ENCODE results near the gene SLC13A4.
"Not testable (repeated sequence)": the region's sequence is repeated elsewhere in the genome, so short reads cannot be mapped to it uniquely, and the experiment has no call there.

Gene SLC13A4

DNA sequence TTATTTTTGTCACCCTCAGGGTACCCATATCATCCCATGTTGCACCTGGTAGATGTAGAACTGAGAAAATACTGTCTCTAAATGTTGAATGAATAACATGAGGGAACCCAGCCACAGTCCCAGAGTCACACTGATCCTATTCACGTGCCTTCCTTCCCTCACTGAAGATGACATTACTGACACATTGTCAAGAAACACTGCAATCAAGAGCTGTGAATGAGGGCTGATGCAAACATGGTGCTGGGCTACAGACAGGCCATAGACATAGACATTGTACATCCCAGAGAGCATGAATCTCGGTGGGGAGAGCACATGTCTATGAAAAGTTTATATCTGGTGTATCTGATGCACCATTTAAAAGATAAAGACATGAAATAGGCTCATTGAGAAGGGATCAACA is 9.8 kb downstream of the SLC13A4 start:
- DNase-seq (ENCODE audit: low read depth): no peak

DNA sequence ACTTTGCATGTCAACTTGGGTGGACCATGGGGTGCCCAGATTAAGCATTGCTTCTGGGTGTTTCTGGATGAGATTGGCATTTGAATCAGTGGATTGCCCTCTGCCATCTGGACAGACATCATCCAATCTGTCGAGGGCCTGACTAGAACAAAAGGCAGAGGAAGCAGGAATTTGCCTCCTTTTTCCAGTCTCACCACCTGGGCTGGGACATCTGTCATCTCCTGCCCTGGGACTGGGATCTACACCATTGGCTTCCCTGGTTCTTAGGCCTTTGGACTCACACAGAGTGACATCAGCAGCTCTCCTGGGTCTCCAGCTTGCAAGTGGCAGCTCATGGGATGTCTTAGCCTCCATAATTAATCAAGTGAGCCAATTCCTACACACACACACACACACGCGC is 10.3 kb downstream of the SLC13A4 start:
- no peak for DNase-seq (ENCODE audit: low read depth)

DNA sequence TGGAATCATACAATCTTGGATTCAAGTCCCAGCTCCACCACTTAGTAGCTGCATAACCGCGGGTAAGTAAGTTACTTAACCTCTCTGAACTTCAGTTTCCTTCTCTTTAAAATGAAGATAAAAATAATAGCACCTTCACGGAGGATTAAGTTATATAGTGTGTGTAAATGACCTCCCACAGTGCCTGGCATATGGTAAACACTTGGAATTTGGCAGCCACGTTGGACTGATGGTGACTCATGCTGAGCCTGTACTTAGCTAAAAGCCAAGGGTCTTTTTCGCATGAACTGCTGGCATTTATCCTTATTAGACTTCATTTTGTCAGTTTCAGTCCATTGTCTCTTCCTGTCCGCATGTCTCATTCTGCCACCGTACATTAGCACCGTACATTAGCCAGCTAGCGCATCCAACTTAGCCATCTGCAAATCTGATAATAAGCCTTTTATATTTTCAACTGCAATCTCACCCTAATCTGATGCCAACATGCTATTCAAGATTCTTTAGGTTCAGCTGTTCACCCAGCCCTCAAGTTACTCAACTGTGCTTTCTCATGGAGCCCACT is 11.2 kb downstream of the SLC13A4 start:
- peak; percentile 81 for DNase-seq (ENCODE audit: low read depth)

DNA sequence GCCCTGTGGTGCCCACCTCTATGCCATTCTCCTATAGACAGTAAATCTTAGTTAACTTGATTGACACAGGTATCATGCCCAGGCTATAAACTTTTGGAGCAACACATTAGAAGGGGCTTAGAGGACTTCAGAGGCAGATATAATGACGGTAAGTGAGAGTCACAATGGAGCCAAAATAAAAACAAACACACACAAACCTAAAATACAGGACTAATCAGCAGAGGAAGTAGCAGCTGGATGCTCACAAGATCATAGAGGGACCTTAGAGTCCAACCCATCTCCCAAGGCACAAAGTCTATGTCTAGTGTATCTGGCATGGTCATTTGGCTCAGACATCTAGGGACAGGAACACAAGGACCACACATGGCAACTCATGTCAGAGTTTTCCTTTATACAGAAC is 12.3 kb downstream of the SLC13A4 start:
- no peak for DNase-seq (ENCODE audit: low read depth)

DNA sequence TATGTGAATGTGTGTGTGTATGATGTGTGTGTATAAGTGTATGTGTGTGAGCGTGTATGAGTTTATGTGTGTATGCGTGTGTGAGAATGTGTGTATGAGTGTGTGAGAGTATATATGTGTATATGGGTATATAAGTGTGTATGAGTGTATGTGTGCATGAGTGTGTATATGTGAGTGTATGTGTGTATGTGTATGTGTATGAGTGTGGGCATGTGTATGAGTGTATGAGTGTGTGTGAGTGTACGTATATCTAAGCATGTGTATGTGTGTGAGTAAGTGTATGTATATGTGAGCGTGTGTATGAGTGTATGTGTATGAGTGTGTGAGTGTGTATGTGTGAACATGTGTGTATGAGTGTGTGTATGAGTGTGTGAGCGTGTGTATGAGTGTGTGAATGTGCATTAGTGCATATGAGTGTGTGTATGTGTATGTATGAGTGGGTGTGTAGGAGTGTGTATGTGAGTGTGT is 12.9 kb downstream of the SLC13A4 start:
- DNase-seq (ENCODE audit: low read depth): no peak

DNA sequence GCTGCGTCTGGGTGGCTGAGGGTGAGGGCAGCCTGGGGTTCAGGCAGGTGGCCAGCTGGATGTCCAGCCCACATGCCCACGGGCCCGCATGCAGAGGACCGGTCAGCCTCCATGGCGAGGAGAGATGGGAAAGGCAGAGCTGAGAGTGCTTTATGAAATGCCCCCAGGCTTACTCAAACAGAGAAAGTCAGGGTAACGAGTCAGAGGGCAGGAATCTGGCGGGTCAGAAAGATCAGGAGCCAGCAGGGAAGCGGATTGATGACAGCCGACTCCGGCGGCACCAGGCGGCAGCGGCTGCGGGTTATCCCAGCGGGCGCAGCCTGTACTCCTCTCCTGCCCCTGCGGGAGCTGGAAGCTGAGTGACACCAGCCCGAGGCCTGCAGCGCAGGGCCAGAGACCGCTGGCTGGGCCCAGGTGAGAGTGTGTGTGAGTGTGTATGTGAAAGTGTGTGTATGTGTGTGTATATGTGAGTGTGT is 13.4 kb downstream of the SLC13A4 start:
- DNase-seq (ENCODE audit: low read depth): peak; percentile 51

DNA sequence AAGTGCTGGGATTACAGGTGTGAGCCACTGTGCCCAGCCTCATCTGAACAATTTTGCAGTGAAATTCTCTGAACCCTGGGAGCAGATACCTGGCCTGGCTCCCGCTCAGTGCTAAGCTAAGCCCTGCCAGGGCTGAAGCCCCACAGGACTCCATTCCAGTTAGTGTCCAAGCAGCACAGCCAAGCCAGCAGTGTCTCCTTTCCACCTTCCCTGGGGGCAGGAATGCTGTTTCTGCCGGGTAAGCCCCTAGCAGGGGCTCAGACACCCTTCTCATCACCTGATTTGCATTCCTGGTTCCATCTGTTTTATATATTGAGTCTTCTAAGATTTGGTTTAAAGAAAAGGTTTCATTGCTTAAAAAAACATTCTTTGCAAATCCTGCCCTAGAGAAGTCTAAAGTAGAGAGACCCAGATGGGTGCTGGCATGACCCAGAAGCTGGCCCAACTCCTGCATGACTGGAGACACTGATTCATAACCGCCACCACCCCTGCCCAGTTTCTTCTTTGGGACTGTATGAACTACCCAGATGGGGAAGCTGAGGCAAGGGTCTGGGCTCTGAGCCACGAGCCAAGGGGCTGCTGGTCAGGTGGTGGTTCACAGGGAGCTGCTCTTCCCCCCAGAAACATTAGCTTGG is 14.0 kb downstream of the SLC13A4 start:
- no peak for DNase-seq (ENCODE audit: low read depth)

DNA sequence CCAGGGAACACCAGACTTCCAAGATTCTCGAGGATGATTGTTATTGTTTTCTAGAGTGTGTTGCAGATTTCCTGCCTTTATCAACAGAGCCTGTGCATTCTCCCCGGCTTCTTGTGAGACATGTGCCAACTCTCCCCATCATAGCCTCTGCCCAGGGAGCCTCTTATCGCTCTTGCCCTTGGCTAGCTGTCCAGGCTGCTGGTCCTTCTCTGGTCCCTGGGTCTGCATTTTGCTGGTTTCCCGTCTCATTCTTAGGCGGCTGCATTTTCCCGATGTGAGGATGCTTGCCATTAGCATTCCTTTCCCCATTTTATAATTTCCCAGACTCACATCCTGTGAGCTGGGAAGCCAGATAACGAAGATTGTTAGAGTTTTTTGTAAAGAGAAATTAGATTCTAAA is 15.2 kb downstream of the SLC13A4 start:
- DNase-seq (ENCODE audit: low read depth): no peak

DNA sequence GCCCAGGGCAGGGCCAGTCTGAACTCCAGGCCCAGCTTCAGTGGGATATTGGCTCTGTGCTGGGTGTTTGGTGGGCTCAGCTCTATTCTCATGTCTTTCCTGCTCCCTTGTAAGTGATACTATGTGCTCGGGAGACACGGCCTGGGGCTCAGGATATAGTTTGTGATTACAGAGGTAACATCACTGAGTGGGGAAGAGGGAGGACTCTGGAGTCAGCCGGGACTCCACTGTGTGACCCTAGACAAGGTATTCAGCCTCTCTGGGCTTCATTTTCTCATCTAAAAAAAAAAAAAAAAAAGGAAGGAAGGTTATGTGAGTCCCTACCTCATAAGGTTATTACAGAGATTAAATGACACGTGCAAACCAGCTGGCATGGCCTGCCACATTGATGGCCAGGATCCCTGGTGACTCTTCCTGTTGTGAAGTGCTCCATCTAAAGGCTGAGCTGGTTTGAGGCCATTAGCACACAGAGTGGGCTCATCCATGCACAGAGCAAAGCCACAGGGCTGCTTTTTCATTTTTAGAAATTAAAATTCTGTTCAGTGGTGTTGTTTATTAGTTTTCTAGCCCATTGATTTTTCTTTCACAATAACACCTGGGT is 15.7 kb downstream of the SLC13A4 start:
- no peak for DNase-seq (ENCODE audit: low read depth)

DNA sequence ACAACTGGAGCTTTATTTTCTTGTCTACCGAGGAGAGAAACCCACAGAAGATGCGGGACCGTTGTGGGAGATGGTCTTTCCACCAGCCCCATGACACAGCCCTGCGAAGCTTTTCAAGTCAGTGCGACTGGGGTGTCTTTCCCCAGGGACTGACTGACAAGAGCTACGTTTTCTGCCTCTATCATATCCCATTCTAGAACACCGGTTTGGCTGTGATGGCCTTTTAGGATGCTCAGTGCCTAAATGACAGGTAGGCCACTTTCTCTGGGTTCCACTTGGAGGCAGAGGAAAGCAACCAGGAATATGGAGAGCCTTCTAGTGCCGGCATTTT is 16.9 kb downstream of the SLC13A4 start:
- DNase-seq (ENCODE audit: low read depth): no peak

DNA sequence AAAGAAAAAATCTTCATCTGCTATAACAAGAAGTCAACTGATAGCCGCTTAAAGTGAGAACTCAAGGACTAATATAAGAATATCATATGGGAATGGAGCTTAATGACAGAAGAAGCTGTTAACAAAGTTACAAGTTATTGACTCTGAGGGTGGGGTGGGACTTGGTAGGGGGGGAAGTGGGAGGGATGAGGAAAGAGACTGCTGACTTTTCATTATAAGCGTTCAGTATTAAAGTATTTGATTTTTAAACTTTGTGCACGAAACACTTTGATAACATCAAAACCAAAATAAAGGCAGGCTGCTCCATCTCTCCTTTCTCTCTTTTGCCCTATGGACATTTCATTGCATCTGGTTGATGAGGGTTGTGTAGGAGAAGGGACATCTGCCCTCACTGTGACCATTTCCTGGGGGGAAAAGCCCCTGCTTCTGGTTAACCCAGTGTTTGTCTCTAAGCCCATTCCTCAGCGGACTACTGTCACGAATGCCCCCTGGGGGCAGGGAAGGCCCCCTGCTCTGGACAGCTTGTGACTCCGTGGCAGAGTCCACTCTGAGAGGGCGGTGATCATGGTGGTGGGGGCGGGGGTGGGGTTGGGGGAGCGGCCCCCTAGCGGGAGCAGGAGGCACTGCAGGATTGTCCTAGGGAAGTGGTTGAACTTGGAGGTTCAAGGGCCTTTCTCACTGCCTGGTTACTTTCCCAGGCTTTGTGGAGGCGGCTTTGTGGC is 17.4 kb downstream of the SLC13A4 start:
- peak; percentile 25 for DNase-seq (ENCODE audit: low read depth)

DNA sequence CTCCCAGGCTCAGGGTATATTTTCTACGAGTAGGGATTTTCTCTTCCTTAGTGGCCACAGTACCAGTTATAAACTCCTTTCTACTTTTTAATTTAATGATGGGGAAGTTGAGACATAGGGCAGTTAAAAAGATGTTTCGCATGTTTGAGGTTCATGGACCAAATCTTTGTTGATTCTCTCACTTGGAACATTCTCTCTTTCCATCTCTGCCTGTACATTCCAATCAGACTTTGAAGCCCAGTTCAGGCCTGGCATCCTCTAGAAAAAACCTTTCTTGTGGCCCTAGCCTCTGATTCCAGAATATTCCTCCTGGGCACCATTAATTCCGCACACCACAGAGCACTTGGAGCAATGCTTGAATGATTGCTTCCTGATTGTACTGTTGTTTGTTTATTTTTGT is 18.5 kb downstream of the SLC13A4 start:
- peak; percentile 21 for DNase-seq (ENCODE audit: low read depth)

DNA sequence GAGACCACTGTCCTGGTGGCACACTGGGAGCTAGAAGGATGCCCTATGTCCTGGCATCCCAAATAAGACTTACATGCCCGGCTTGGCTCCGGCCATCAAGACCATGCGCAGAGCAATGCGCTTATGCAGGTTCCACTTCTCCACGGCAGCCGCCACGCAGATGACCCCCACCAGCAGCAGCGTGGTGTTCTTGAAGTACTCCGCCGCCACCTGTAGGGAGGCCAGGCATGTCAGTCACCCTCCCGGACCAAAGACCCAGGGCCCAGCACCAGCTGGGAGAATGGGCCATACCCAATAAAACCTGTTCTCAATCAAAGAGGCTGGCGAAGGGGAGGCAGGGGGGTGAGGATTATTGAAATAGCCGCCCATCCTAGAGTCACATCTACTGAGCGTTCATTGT is 19.9 kb downstream of the SLC13A4 start:
- no peak for DNase-seq (ENCODE audit: low read depth)

DNA sequence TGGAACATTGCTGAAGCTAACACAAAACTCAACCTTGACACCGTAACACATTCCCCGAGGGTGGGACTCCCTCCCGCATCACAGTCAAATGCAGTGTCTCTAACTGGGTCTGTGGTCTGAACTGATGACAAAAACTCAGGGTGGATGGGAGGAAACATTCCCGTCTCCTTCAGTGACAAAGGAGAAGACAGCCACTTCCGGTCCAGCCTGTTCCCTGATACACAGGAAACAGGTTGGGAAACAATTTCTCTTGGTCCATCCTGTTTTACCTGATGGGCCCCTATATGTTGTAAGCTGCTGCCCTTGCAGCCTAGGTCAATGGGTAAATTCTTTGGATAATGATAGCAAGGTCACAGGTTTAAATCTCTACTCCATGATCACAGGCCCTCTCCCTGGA is 20.4 kb downstream of the SLC13A4 start:
- no peak for DNase-seq (ENCODE audit: low read depth)

DNA sequence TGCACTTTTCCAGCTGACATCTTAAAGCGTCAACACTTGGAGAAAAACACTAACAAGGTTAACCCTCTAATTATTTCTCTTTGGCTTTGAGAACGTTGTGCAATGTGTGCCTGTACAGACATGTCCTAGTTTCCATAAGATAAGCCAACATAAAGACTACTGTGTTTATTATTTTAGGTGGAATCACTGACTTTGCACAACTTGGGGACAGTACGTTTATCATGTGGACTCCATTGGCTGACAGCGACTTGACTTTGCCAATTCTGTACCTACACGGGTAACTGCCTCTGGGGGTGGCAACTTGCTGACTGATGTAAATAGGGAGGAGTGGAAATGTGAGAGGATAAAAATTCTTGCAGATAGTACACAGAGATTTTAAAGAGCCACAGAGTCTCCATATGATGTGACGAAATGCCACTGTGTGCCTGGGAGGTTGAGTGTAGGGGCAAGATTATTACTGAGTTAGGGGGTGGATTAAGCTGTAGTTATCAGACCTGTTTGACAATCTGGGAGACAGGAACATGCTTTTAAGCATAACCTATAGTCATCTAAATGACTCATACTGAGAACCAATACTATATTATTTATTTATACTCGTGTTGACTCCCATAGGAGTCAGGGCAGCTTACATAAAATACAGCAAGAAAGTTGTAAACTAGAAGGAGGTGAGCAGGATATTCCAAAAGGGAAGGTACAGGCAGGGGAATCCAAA is 21.0 kb downstream of the SLC13A4 start:
- DNase-seq (ENCODE audit: low read depth): peak; percentile 28

DNA sequence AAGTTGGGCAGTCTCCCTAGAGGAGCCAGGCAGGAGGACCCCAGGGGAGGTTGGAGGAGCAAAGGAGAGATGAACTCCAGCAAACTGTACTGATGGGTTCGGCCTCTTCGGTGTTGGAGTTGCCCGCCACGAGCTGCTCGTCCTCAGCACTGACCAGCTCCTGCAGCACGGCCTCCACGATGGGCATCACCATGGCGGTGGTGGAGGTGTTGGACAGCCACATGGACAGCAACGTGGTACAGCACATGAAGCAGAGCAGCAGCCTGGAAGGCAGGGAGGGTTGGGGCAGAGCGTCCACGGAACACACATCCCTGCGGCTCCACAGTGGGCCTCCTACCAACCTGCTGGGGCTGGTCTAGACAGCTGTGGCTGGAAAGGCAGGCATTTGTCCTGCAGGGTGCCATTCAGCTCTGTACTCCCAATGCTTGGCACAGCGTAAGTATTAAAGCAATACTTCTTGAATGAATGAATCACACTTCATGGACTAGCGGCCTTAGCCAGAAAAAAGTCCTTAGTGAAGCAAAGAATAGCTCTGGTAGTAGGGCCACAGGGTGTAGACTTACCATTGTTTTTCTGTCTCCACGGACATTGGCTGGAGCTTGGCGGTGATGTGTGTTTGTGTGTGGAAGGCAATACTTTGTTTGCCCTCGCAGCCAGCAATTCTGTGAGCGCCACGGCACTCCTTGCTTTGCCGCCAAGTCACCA is 21.8 kb downstream of the SLC13A4 start:
- no peak for DNase-seq (ENCODE audit: low read depth)

DNA sequence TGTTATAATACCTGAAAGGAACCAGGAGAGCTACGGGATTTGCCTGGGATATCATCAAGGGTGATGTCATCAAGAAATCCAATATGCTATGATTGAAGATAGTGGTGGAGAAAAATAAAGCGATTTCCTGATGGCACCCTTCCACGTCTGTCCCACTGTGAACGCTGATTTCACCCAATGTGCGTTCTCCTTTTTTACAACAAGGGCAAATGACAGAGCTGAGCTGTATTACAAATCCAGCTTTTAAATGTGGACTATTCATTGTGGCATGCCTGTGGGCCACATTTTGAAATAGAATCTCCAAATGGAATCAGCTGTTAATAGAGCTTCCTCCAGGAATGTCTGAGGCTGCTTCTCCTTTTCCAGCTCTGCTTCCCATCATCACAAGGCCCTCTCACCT is 23.3 kb downstream of the SLC13A4 start:
- no peak for DNase-seq (ENCODE audit: low read depth)

DNA sequence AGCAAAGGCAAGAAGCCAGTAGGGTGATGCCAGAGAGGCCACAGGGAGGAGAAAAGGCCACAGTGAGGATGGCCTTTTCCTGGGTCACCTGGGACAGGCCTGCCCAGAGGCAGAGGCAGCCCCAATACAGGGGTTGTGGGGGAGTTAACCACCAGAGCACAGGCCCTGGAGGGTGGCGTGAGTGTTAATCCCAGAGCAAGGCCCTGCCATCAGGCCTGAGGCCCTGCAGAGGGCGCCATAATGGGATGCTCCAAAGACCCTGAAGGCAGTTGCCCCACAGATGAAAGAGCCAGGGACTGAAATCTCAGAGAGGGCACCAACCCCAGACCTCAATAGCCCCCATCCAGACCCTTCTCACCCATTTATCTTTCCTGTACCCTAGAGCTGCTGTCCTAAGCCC is 23.9 kb downstream of the SLC13A4 start:
- no peak for DNase-seq (ENCODE audit: low read depth)

DNA sequence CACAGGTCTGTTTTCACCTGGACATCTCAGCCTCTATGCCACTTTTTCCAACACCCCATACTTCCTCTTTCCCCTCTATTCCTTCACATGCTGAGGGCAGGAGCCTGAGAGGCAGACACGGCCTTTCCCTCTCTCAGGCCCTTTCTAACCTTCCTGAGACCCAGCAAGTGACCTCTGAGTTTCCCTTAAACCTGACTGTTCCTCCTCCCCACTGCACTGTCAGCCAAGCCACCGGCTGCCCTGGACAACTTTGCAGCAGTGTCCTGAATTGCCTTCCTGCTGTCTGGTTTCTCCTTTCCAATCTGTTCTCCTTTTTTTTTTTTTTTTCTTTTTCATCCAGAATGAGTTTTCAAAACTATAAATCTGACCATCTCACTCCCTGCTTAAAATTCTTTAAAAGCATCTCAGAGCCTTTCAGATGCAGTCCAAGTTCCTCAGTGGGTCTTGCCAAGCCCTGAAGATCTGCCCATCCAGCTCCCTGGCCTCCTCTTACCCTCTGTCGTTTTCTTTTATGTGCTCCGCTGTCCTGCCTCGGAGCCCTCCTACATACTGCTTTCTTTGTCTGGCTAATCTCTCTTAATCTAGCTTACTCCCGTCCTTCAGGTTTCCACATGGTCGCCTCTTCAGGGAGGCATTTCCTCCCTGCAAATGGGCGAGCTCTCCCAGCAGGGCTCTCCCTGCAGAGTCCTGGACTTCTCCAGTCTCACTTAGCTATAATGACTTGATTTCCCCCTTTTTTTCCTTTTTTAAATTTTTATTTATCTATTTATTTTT is 30.5 kb downstream of the SLC13A4 start:
- DNase-seq (ENCODE audit: low read depth): no peak

DNA sequence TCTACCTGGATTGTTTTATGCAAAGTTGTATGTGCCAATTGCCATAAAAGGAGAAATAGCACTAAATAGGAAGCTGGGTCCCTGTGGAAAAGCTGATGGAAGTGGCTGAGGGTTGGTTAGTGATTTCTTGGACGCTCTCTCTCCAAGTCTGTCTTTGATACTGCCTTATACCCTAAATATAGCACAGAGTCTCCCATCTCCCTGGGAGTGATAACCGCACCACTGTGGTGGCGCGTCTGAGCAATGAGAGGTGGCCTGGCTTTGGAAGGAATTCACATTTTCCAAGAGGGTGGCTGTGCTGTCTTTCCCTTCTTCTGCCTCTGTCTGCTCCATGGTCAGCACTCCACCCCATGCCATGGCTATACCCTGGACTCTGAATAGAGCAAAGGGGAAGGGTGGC is 34.4 kb downstream of the SLC13A4 start:
- no peak for DNase-seq (ENCODE audit: low read depth)

DNA sequence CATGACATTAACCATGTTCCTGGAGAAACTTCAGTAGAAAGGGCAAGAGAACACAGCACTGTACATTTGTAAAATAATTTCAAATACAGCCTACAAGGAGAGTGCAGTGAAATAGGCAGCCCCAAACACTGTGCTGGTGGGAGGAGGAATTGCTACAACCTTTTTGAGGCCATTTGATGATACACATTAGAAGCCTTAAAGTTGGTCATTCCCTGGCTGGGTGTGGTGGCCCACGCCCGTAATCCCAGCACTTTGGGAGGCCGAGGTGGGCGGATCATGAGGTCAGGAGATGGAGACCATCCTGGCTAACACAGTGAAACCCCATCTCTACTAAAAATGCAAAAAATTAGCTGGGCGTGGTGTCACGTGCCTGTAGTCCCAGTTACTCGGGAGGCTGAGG is 35.4 kb downstream of the SLC13A4 start:
- DNase-seq (ENCODE audit: low read depth): not testable (repeated sequence)
